HEK293 (cell line): ENCODE data around the gene CNTN4.

Source experiments
- CTCF ChIA-PET: fragments of 350-600 bp; formaldehyde crosslinking; extraction: SDS; loops from one replicate; lab custom pipeline; 2021; ENCODE audit warnings: antibody characterized with exemption; lab: Yijun Ruan, JAX
- POLR2A ChIA-PET: fragments of 300-600 bp; formaldehyde crosslinking; extraction: SDS; loops from one replicate; lab custom pipeline; 2020; ENCODE audit warnings: antibody characterized with exemption, inconsistent platforms; lab: Yijun Ruan, JAX
- H3K27ac ChIP-seq: fragments of 200-500 bp; sonication (Bioruptor generic); 2 replicates; pipeline ENCODE4 v1.5.1; 2014; ENCODE audit warnings: low read depth, low read length, control low read depth, inconsistent platforms; ENCODE audit errors: extremely low read depth
- H3K36me3 ChIP-seq, 2 experiments: fragments of 200-500 bp in 1 of 2; sonication (Bioruptor generic) in 1 of 2; 1 replicate in 1 of 2; 2 replicates in 1 of 2; pipeline ENCODE4 v1.5.1; 2014 to 2017; ENCODE audit warnings: inconsistent platforms in 2 of 2, low read length in 2 of 2; ENCODE audit not compliant: control insufficient read depth in 2 of 2, insufficient read depth in 1 of 2
- H3K4me1 ChIP-seq: fragments of 200-500 bp; sonication (Bioruptor generic); 2 replicates; pipeline ENCODE4 v1.5.1; 2014; ENCODE audit warnings: mild to moderate bottlenecking, low read length, inconsistent platforms; ENCODE audit not compliant: control insufficient read depth, insufficient read depth
- H3K4me3 ChIP-seq: 2 replicates; pipeline ENCODE4 v1.5.1; 2011; ENCODE audit warnings: low read depth, mild to moderate bottlenecking, control low read depth, low read length, moderate library complexity
- H3K9me3 ChIP-seq: fragments of 200-500 bp; sonication (Bioruptor generic); 2 replicates; pipeline ENCODE4 v1.5.1; 2014; ENCODE audit warnings: low read depth, low read length, inconsistent platforms; ENCODE audit not compliant: control insufficient read depth, insufficient read depth
- BCL6B ChIP-seq: fragments of 450-650 bp; formaldehyde crosslinking; IDR thresholded peaks from 2 replicates; pipeline ENCODE4 v1.5.1; 2017; ENCODE audit warnings: missing biosample characterization, missing genetic modification characterization
- HOXA7 ChIP-seq: sonication (generic); formaldehyde crosslinking; IDR thresholded peaks from 2 replicates; pipeline ENCODE4 v1.8.1; 2022; ENCODE audit warnings: missing genetic modification reagents, borderline replicate concordance
- PRDM1 ChIP-seq: fragments of 450-650 bp; formaldehyde crosslinking; IDR thresholded peaks from 2 replicates; pipeline ENCODE4; 2016; ENCODE audit warnings: missing biosample characterization, missing genetic modification characterization
- PRDM6 ChIP-seq: fragments of 450-650 bp; formaldehyde crosslinking; IDR thresholded peaks from 2 replicates; pipeline ENCODE4 v1.5.1; 2017; ENCODE audit warnings: missing biosample characterization, missing genetic modification characterization
- ZBTB26 ChIP-seq: fragments of 450-650 bp; formaldehyde crosslinking; optimal IDR thresholded peaks from 2 replicates; pipeline ENCODE3; 2016; ENCODE audit warnings: missing biosample characterization, mild to moderate bottlenecking, missing genetic modification characterization
- ZNF132 ChIP-seq: fragments of 450-650 bp; formaldehyde crosslinking; IDR thresholded peaks from 2 replicates; pipeline ENCODE4 v1.5.1; 2017; ENCODE audit warnings: missing biosample characterization, missing genetic modification characterization, borderline replicate concordance
- ZNF155 ChIP-seq: fragments of 450-650 bp; formaldehyde crosslinking; IDR thresholded peaks from 2 replicates; pipeline ENCODE4 v1.5.1; 2016; ENCODE audit warnings: missing biosample characterization, missing genetic modification characterization
- ZNF16 ChIP-seq: fragments of 450-650 bp; formaldehyde crosslinking; IDR thresholded peaks from 2 replicates; pipeline ENCODE4 v1.5.1; 2016; ENCODE audit warnings: low read depth, missing biosample characterization, missing genetic modification characterization
- ZNF169 ChIP-seq: fragments of 450-650 bp; formaldehyde crosslinking; IDR thresholded peaks from 2 replicates; pipeline ENCODE4 v1.5.1; 2016; ENCODE audit warnings: missing biosample characterization, missing genetic modification characterization
- ZNF248 ChIP-seq: fragments of 450-650 bp; formaldehyde crosslinking; IDR thresholded peaks from 2 replicates; pipeline ENCODE4 v1.5.1; 2017; ENCODE audit warnings: missing biosample characterization, missing genetic modification characterization
- ZNF280D ChIP-seq: fragments of 450-650 bp; formaldehyde crosslinking; IDR thresholded peaks from 2 replicates; pipeline ENCODE4 v1.5.1; 2016; ENCODE audit warnings: missing biosample characterization, missing genetic modification characterization
- ZNF292 ChIP-seq: fragments of 450-650 bp; formaldehyde crosslinking; IDR thresholded peaks from 2 replicates; pipeline ENCODE4 v1.5.1; 2016; ENCODE audit warnings: low read depth, missing biosample characterization, missing genetic modification characterization, borderline replicate concordance
- ZNF366 ChIP-seq: fragments of 450-650 bp; formaldehyde crosslinking; conservative IDR thresholded peaks from 2 replicates; pipeline ENCODE4 v1.5.1; 2016; ENCODE audit warnings: missing biosample characterization, missing genetic modification characterization
- ZNF391 ChIP-seq: fragments of 450-650 bp; formaldehyde crosslinking; IDR thresholded peaks from 2 replicates; pipeline ENCODE4 v1.5.1; 2016; ENCODE audit warnings: low read depth, missing biosample characterization, missing genetic modification characterization, borderline replicate concordance
- ZNF416 ChIP-seq: fragments of 450-650 bp; formaldehyde crosslinking; IDR thresholded peaks from 2 replicates; pipeline ENCODE4 v1.5.1; 2016; ENCODE audit warnings: missing biosample characterization, missing genetic modification characterization
- ZNF518A ChIP-seq: fragments of 450-650 bp; formaldehyde crosslinking; conservative IDR thresholded peaks from 2 replicates; pipeline ENCODE4 v1.5.1; 2016; ENCODE audit warnings: low read depth, missing biosample characterization, missing genetic modification characterization
- ZNF560 ChIP-seq: fragments of 450-650 bp; formaldehyde crosslinking; IDR thresholded peaks from 2 replicates; pipeline ENCODE4 v1.5.1; 2017; ENCODE audit warnings: missing biosample characterization, missing genetic modification characterization, borderline replicate concordance
- ZNF624 ChIP-seq: fragments of 450-650 bp; formaldehyde crosslinking; IDR thresholded peaks from 2 replicates; pipeline ENCODE4 v1.5.1; 2017; ENCODE audit warnings: missing biosample characterization, missing genetic modification characterization
- ZNF645 ChIP-seq: fragments of 450-650 bp; formaldehyde crosslinking; IDR thresholded peaks from 2 replicates; pipeline ENCODE4; 2016; ENCODE audit warnings: missing biosample characterization, missing genetic modification characterization
- ZNF670 ChIP-seq: fragments of 450-650 bp; formaldehyde crosslinking; IDR thresholded peaks from 2 replicates; pipeline ENCODE4 v1.5.1; 2016; ENCODE audit warnings: missing biosample characterization, missing genetic modification characterization, low read depth
- ZNF677 ChIP-seq: fragments of 450-650 bp; IDR thresholded peaks from 2 replicates; pipeline ENCODE4 v1.5.0; 2018; ENCODE audit warnings: missing biosample characterization, mild to moderate bottlenecking, missing genetic modification characterization, moderate library complexity
- ZSCAN23 ChIP-seq: fragments of 450-650 bp; formaldehyde crosslinking; IDR thresholded peaks from 2 replicates; pipeline ENCODE4 v1.5.1; 2016; ENCODE audit warnings: missing biosample characterization, missing genetic modification characterization

Gene CNTN4

GRCh38 chr3:2205692-2206091, 107.0 kb downstream of the CNTN4 start:
- TF ChIP-seq ZNF280D (no peak), ZNF248 (tag by site-specific recombination) (no peak)
- Histone ChIP-seq H3K9me3 (no peaks in the 10 kb centered on the region), H3K36me3 (no peaks in the 10 kb centered on the region), H3K4me3 (no peak overlapping the region), H3K27ac (no peak overlapping the region), H3K4me1 (0 out of 2 replicates have a peak, but pooled peaks cover 3% of the 10 kb centered on the region)
- ChIA-PET CTCF (no interaction called here), POLR2A (no interaction called here)

- Histone ChIP-seq H3K4me3 (no peak overlapping the region), H3K27ac (no peak overlapping the region), H3K9me3 (no peaks in the 10 kb centered on the region), H3K36me3 (no peaks in the 10 kb centered on the region), H3K4me1 (0 out of 2 replicates have a peak, but pooled peaks cover 3% of the 10 kb centered on the region)
- CTCF ChIA-PET: interaction anchor here (0.7 kb wide), 1 partner anchor 15 kb away, joined by 3 read pairs; no protein-coding TSS in a partner anchor
- POLR2A ChIA-PET: no interaction called here
- TF ChIP-seq BCL6B (no peak), PRDM1 (tag by site-specific recombination) (no peak), ZNF16 (no peak), ZNF677 (tag by site-specific recombination) (no peak), ZBTB26 (tag by site-specific recombination) (no peak), ZNF416 (tag by site-specific recombination) (no peak), ZNF624 (no peak), ZSCAN23 (tag by site-specific recombination) (no peak), PRDM6 (tag by site-specific recombination) (no peak), ZNF518A (tag by site-specific recombination) (no peak), ZNF292 (tag by site-specific recombination) (no peak), ZNF132 (tag by site-specific recombination) (no peak), ZNF391 (no peak), ZNF560 (tag by site-specific recombination) (no peak), ZNF670 (tag by site-specific recombination) (no peak), ZNF366 (no peak), ZNF155 (tag by site-specific recombination) (no peak), ZNF169 (tag by site-specific recombination) (no peak), HOXA7 (CRISPR knock-in tag) (no peak), ZNF645 (no peak)
Observed at GRCh38 chr3:2206536-2206935, 107.9 kb downstream of the CNTN4 start.
